KOPT-K1 (cell line): ENCODE measurements around the gene CALCOCO1.
"Not testable (repeated sequence)": the region's sequence is repeated elsewhere in the genome, so short reads cannot be mapped to it uniquely, and the experiment has no call there.

Experiments used
- H3K27ac ChIP-seq: fragments of 200-600 bp; sonication (generic); 2 replicates; pipeline ENCODE4 v1.5.1; 2016; ENCODE audit warnings: antibody characterized with exemption, mild to moderate bottlenecking, low read depth, low read length; ENCODE audit not compliant: poor library complexity, severe bottlenecking
- H3K36me3 ChIP-seq: fragments of 200-600 bp; sonication (generic); 2 replicates; pipeline ENCODE4 v1.5.1; 2017; ENCODE audit warnings: antibody characterized with exemption, mild to moderate bottlenecking, low read length, moderate library complexity; ENCODE audit not compliant: insufficient read depth
- H3K9me3 ChIP-seq: fragments of 200-600 bp; sonication (generic); 2 replicates; pipeline ENCODE4 v1.5.1; 2017; ENCODE audit warnings: antibody characterized with exemption, low read length, mild to moderate bottlenecking; ENCODE audit not compliant: insufficient read depth, poor library complexity, severe bottlenecking

Gene CALCOCO1

DNA sequence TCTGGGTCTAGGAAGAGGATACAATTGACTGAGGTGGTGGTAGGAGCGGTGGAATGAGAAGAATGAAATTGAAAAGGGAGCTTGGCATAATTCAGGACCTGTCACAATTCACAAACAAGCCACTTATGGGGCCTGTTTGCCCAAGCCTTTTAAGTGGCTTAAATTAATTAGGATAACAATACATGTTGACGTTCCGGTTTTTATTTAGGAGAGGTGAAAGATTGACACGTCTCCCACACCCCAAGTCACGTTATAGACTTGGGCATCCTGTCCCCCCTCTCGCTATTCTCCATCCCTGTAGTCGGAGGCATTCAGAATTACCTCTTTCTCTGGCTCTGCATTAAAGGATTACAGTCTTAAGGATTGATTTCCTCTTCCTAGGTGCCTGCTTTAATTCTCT lies 954 bp upstream of the CALCOCO1 start:
- Histone ChIP-seq H3K36me3 (no peaks in the 10 kb centered on the region), H3K9me3 (no peaks in the 10 kb centered on the region), H3K27ac (peak overlapping the region; percentile 49)

DNA sequence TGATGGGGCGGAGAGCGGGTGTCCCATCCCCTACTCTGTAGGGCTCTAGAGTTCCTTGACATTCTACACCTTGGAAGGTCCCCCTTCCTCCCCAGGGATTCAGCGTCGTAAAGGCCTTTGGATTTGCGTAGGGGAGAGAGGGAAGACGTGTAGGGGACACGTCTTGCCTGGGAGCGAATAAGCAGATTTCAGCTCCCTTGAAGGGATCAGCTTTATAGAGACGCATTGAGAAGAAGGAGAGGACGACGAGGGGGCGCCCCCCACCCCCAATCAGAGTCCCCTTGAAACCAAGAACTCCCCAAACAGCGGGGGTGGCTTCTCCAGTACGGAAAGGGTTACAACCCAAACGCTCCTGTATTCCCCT lies 324 bp downstream of the CALCOCO1 start:
- no peaks in the 10 kb centered on the region for H3K36me3 ChIP-seq
- H3K27ac ChIP-seq: peak overlapping the region; percentile 4
- no peaks in the 10 kb centered on the region for H3K9me3 ChIP-seq

DNA sequence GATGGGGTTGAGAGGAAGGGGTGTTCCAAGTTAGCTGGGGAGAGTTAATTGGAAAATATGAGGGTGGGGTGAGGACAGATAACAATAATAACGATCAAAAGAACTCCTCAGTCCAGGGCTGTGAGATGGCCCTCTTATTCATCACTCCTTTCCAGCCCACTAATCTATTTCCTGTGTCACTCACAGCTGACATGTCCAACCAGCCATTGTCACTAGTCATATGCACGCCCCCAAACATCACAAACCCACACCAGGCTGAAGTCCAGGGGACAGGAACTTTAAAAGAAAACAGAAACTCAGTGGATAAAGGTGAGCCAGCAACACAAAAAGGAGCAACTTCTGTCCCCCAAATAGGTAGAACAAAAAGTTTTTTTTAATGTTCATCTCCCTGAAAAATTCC lies 911 bp downstream of the CALCOCO1 start:
- no peak overlapping the region for H3K27ac ChIP-seq
- no peaks in the 10 kb centered on the region for H3K9me3 ChIP-seq
- H3K36me3 ChIP-seq: no peaks in the 10 kb centered on the region

DNA sequence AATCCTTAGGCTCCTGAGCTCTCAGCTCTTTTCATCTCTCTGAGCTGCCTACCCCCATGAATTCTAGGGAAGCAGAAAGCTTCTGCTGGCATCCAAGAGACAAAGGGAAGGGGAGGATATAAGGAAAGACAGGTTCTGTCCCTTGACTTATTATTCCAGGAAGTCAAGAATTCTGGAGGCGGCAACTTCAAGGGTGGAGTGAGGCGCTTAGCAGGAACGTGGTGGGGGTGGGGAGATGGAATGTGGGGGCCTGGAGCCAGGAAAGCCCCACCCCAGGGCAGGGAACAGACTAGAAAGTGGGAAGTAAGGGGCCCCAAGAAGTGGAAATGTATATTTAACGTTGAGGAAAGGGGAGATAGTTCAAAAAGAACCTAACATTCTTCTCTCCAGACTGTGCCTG lies 1.4 kb downstream of the CALCOCO1 start:
- no peak overlapping the region for H3K27ac ChIP-seq
- no peaks in the 10 kb centered on the region for H3K9me3 ChIP-seq
- H3K36me3 ChIP-seq: no peaks in the 10 kb centered on the region

DNA sequence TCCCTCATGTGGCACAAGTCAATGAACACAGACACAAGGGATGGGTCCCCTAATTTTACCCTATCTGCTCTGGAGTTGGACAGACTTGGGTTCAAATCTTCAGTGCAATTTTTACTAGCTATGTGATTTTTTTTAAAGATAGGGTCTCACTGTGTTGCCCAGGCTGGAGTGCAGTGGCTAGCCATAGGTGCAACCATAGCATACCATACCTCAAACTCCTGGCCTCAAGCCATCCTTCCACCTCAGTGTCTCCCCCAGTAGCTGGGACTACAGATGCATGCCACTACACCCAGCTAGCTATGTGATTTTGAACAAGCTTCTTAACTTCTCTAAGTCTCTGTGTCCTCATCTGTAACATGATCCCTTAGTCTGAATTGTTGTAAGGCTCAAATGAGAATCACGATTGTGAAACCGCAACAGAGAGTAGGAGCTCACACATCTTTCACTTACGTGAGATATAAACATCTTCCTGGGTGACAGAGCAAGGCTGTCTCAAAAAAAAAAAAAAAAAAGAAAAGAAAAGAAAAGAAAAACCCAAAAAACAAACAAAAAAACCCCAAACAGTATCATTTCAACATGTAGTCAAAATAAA lies 4.7 kb downstream of the CALCOCO1 start:
- H3K27ac ChIP-seq: no peak overlapping the region
- no peaks in the 10 kb centered on the region for H3K36me3 ChIP-seq
- H3K9me3 ChIP-seq: no peaks in the 10 kb centered on the region

DNA sequence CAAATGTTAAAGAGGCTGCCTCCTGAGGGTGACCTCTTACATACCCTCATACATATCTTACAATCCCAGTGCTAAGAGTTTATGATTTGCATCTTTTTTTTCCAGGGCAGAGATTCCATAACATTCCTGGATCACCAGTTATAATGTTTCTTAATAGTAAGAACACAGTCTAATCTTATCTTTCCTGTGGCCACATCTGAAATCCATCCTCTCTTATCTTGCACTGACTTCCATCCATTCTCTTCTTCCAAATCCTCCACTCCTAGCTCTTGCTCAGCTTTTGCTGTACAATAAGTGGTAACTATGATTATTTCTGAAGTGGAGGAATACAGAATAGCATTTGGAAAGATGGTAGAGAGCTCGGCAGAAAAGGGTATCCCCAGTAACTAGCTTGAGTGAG lies 6.3 kb downstream of the CALCOCO1 start:
- H3K36me3 ChIP-seq: no peaks in the 10 kb centered on the region

DNA sequence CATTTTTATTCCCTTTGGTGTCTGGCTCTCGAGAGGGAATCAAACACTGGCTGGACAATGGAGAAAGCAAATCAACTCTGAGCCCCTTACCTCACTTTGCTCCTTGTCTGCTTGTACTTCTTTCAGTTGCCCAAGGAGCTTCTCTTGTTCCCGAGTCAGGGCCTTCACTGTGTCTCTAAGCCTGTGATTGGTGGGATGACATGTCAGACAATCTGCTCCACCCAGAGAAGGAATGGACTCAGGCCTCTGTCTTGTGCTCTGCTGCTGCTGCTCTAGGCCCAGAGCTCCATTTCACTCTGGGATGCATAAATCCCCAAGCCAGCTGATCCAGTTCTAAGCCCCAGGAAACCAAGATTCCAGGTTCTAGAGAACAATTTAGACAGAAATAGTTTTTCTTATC lies 7.6 kb downstream of the CALCOCO1 start:
- no peak overlapping the region for H3K27ac ChIP-seq
- no peaks in the 10 kb centered on the region for H3K9me3 ChIP-seq
- H3K36me3 ChIP-seq: no peaks in the 10 kb centered on the region

More for the DNA sequence above, 6.3 kb downstream of the CALCOCO1 start:
- no peaks in the 10 kb centered on the region for H3K9me3 ChIP-seq
- no peak overlapping the region for H3K27ac ChIP-seq

DNA sequence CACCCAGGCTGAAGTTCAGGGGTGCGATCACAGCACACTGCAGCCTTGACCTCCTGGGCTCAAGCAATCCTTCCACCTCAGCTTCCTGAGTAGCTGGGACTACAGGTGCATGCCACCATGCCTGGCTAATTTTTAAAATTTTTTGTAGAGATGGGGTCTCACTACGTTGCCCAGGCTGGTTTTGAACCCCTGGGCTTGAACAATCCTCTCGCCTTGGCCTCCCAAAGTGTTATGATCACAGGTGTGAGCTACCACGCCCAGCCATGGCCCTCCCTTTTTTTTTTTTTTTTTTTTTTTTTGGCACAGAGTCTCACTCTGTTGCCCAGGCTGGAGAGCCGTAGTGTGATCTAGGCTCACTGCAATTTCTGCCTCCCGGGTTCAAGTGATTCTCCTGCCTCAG lies 8.7 kb downstream of the CALCOCO1 start:
- H3K27ac ChIP-seq, H3K9me3 ChIP-seq, H3K36me3 ChIP-seq: not testable (repeated sequence)

DNA sequence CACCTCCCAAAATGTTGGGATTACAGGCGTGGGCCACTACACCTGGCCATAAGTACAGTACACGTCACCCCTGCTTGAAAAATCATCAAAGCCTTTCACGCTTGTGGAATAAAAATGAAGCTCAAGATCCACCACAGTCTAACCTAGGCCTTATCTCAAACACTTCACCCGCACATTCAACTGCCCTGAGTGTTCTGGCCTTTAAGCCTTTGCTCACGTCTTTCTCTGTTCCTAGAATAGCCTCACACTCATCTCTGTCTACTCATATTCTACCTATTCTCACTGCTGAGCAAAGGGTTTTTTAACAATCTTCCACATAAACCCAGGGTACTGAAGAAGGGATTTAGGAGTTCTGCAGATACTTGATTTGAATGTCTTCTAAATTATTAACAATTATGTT lies 9.9 kb downstream of the CALCOCO1 start:
- Histone ChIP-seq H3K36me3 (no peaks in the 10 kb centered on the region), H3K9me3 (no peaks in the 10 kb centered on the region), H3K27ac (no peak overlapping the region)

DNA sequence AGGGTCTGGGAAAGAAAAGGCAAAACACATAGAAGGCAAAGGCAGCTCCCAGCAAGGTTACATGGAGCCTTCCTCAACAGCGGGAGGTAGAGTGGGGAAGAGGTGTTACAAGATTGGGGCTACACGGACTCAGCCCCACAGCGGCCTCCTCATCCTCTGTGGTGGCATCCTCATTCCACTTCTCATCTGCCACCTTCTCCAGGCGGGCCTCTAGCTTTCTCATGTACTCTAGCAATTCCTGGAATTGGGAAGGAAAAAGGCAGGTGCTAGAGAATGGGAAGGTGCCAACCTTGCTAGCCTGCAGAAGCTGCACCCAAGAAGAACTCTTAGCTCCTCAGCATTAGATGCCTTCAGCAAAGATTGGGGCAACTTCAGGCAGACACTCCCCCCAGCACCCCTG lies 13.2 kb downstream of the CALCOCO1 start:
- Histone ChIP-seq H3K27ac (no peak overlapping the region), H3K36me3 (no peaks in the 10 kb centered on the region), H3K9me3 (no peaks in the 10 kb centered on the region)

DNA sequence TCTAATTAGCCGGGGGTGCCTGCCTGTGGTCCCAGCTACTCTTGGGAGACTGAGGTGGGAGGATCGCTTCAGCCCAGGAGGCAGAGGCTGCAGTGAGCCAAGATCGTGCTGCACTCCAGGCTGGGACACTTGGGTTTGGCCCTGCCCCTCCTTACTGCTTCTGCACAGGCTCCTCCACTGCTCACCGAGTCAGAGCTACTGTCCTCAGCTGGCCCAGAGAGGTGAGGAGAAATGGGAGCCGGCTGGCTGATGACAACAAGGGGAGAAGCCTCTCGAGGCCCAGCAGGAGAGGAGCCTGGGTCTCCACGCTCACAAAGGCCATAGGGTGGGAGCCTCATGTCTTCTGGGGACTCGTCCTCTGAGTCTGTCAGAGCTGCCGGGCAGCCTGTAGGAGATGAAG lies 13.7 kb downstream of the CALCOCO1 start:
- Histone ChIP-seq H3K27ac (no peak overlapping the region), H3K36me3 (no peaks in the 10 kb centered on the region), H3K9me3 (no peaks in the 10 kb centered on the region)

DNA sequence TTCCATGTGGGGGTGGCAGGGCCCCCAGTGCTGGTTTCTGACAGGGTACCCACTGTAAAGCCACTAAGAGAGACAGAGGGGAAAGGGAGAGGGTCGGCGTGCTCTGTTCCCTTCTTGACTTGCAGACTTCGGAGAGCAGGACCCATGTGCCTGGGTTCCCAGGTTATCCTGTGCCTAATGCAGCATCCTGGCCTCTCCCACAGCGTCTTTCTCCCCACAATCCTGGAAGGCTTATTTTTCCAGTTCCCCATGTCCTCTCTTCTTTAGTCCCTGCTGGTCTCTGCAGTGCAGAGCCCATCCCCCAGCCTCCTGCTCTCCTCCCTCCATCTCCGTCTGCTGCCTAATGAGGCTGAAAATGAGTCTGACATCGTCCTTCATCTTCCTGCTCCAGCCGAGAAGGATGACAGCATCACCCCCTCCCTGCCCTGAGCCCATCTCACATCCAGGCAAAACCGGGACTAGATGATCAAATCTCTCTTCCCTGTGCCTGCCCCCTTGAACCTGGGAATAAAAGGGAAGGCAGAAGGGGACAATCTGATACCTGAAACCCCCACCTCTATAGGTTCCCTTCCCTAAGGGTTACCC lies 15.1 kb downstream of the CALCOCO1 start:
- no peak overlapping the region for H3K27ac ChIP-seq
- H3K36me3 ChIP-seq: no peaks in the 10 kb centered on the region
- H3K9me3 ChIP-seq: no peaks in the 10 kb centered on the region

DNA sequence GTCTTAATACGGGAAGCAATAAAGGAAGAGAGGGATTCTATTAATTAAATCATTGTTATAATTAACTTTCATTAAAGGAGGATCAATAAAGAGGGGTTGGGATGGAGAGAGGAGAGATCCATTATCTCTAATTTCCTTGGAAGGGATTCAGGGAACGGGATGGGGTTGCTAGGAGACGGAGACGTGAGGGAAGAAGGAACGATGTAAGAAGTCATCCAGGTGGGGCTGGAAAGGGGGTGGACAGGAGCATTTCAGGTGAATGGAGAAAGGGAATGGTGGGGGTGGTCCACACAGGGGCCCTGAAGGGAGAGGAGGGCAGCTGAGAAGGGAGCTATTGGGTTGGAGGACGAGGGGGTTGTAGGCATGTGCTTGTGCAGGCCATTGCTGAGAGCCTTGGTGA lies 17.2 kb downstream of the CALCOCO1 start:
- no peaks in the 10 kb centered on the region for H3K36me3 ChIP-seq
- no peaks in the 10 kb centered on the region for H3K9me3 ChIP-seq
- no peak overlapping the region for H3K27ac ChIP-seq

DNA sequence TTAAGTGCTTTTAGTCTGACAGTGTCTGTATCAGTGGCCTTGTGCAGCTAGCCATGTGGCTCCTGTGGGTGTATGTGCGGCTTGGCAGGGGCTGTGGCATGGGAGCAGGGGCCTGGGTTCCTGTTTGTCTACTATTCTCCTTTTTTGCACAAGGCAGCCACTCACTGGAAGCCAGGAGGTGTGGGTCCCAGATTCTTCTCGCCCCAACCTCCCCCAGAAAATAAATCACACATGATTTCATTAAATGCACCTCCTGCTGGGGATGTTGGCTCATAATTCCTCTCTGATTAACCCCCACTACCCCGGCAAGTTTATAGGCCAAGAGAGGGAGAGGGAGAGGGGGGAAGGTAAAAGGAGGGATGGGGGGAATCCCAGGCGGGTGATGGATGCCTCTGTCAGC lies 17.6 kb downstream of the CALCOCO1 start:
- no peaks in the 10 kb centered on the region for H3K36me3 ChIP-seq
- no peaks in the 10 kb centered on the region for H3K9me3 ChIP-seq
- no peak overlapping the region for H3K27ac ChIP-seq

DNA sequence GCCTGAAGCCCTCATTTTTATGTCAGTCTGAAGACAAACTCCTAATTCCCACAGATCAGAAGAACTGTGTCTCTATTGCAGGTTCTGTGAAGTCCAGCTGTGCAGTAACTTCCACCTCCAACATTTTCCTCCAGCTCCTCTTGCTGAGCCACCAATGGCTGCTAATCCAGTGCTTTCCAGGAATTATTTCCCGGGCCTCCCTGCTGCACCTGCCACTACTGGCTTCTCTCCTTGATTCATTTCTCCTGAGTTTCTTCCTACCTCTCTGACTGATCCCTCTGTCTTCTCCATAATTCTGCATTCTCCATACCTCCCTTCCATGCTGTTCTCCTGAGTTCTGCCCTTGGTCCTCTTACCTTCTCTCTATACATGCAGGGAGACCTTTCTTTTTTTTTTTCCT lies 21.2 kb downstream of the CALCOCO1 start:
- Histone ChIP-seq H3K9me3 (no peaks in the 10 kb centered on the region), H3K36me3 (no peaks in the 10 kb centered on the region), H3K27ac (no peak overlapping the region)

DNA sequence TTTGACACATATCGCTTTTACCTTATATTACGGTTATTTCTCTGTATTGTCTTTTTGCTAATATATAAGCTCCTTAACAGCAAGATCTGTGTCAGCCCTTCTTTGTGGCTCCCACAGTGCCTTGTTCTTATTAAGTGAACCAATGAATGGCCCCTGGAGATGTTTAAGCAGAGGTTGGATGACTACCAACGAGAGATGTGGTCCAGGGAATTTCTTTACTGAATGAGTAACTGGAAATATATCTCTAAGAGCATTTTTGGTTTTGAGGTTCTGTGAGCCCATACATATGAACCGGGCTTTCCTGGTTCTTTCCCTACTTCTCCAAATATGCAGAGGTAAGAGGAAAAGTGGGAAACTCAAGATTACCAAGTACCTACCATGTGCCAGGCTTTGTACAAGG lies 23.5 kb downstream of the CALCOCO1 start:
- Histone ChIP-seq H3K36me3 (no peaks in the 10 kb centered on the region), H3K27ac (no peak overlapping the region), H3K9me3 (no peaks in the 10 kb centered on the region)
